Measurements from ENCODE around the gene HDAC4.
"Not testable (repeated sequence)": the region's sequence is repeated elsewhere in the genome, so short reads cannot be mapped to it uniquely, and the experiment has no call there.

Gene HDAC4

GRCh38 chr2:239177325-239177724 is 223.5 kb downstream of the HDAC4 start (continued):
- TF ChIP-seq ZSCAN4 (tag by site-specific recombination; IDR thresholded peaks at IDR 0.05) (no peak), ZNF280C (tag by site-specific recombination; IDR thresholded peaks at IDR 0.05) (no peak), ZNF600 (tag by site-specific recombination; IDR thresholded peaks at IDR 0.05) (no peak), GLI2 (tag by site-specific recombination; IDR thresholded peaks at IDR 0.05; ENCODE audit: borderline replicate concordance, low read depth) (no peak), ZBTB26 (tag by site-specific recombination; optimal IDR thresholded peaks at IDR 0.05) (no peak), ZFP41 (tag by site-specific recombination; IDR thresholded peaks at IDR 0.05; ENCODE audit: borderline replicate concordance) (no peak), ZFP37 (tag by site-specific recombination; IDR thresholded peaks at IDR 0.05) (no peak), KLF10 (tag by site-specific recombination; IDR thresholded peaks at IDR 0.05) (no peak), ZNF138 (tag by site-specific recombination; IDR thresholded peaks at IDR 0.05; ENCODE audit: borderline replicate concordance) (no peak), ZNF350 (tag by site-specific recombination; IDR thresholded peaks at IDR 0.05) (no peak), ZNF311 (tag by site-specific recombination; IDR thresholded peaks at IDR 0.05; ENCODE audit: borderline replicate concordance) (no peak), OVOL3 (tag by site-specific recombination; IDR thresholded peaks at IDR 0.05) (no peak)

GRCh38 chr2:239176138-239176803 is 224.5 kb downstream of the HDAC4 start:
- H3K36me3 ChIP-seq (ENCODE audit: control insufficient read depth in 2 of 2, insufficient read depth in 1 of 2, low read length in 2 of 2); POLR2A ChIA-PET; H3K4me3 ChIP-seq (ENCODE audit: low read depth, low read length); CTCF ChIA-PET; H3K9me3 ChIP-seq (ENCODE audit: control insufficient read depth, insufficient read depth, low read depth, low read length); H3K27ac ChIP-seq (ENCODE audit: extremely low read depth, low read depth, low read length); H3K4me1 ChIP-seq (ENCODE audit: control insufficient read depth, insufficient read depth, low read length): not testable (repeated sequence)

- POLR2A ChIA-PET: no interaction called here
- Histone ChIP-seq H3K27ac (ENCODE audit: extremely low read depth, low read depth, low read length) (no peak overlapping the region), H3K4me1 (ENCODE audit: control insufficient read depth, insufficient read depth, low read length) (no peaks in the 10 kb centered on the region), H3K9me3 (ENCODE audit: control insufficient read depth, insufficient read depth, low read depth, low read length) (peaks cover 3% of the 10 kb centered on the region; the same call in 1 of the 2 replicates), H3K4me3 (ENCODE audit: low read depth, low read length) (no peak overlapping the region), H3K36me3 (ENCODE audit: control insufficient read depth in 2 of 2, insufficient read depth in 1 of 2, low read length in 2 of 2) (peaks cover 0 to 9% of the 10 kb centered on the region in 2 experiments; a peak in 1 of 3 replicates)
- CTCF ChIA-PET: no interaction called here
- TF ChIP-seq ZNF280C (tag by site-specific recombination; IDR thresholded peaks at IDR 0.05): no peak
- no peak for TF ChIP-seq ZSCAN5A (tag by site-specific recombination; IDR thresholded peaks at IDR 0.05)
- no peak for TF ChIP-seq ZNF518A (tag by site-specific recombination; conservative IDR thresholded peaks at IDR 0.05; ENCODE audit: low read depth)
- no peak for TF ChIP-seq ZNF777 (tag by site-specific recombination; IDR thresholded peaks at IDR 0.05; ENCODE audit: borderline replicate concordance)
- no peak for TF ChIP-seq KLF7 (tag by site-specific recombination; IDR thresholded peaks at IDR 0.05; ENCODE audit: borderline replicate concordance)
- TF ChIP-seq ZNF707 (tag by site-specific recombination; IDR thresholded peaks at IDR 0.05): no peak
Measured at GRCh38 chr2:239175181-239175580, 225.6 kb downstream of the HDAC4 start.
